SK-N-MC (cell line): ENCODE measurements around the gene MBD5.

Source experiments
- EZH2 ChIP-seq: fragments of 200-600 bp; sonication (generic); IDR thresholded peaks from one replicate; pipeline ENCODE4 v1.6.1; 2017; ENCODE audit warnings: antibody characterized with exemption
- FOXP2 ChIP-seq: optimal IDR thresholded peaks from 2 replicates; pipeline ENCODE3; 2011; ENCODE audit warnings: mild to moderate bottlenecking, moderate library complexity; ENCODE audit not compliant: insufficient read depth; ENCODE audit errors: extremely low read length, control extremely low read depth
- POLR2AphosphoS5 ChIP-seq: IDR thresholded peaks from 2 replicates; pipeline ENCODE4 v1.6.1; 2012; ENCODE audit warnings: mild to moderate bottlenecking, low read depth, low read length, borderline replicate concordance

DNA sequence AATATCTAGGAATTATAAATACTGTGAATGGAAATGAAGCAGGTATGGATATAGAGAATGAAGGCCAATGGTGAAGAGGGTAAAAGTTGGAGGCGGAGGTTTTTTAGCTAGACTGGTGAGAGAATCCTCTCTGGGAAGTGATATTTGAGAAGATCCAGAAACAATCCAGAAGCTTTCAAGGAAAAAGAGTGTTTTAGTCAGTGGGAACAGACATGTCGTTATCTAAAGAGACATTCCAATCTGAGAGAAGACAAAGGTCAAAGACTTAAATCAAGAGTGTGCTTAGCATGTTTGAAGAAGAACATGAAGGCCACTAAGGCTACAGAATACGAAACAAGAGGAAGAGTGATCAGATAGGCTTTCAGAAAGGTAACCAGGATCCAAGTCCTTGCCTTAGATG lies 211.0 kb downstream of the MBD5 start:
- no peak for TF ChIP-seq POLR2AphosphoS5
- no peak for TF ChIP-seq EZH2
- TF ChIP-seq FOXP2, result no peak
